Mammary epithelial cell (primary cell): ENCODE results near the gene DUSP22.

ENCODE experiments used
- EZH2 ChIP-seq: IDR thresholded peaks from 2 replicates; pipeline ENCODE4 v1.6.1; 2012; ENCODE audit warnings: low read length, inconsistent platforms, borderline replicate concordance
- TF ChIP-seq, protein P1 (sequence below), 2 donors: IDR thresholded peaks in 1 of 2; conservative IDR thresholded peaks in 1 of 2; 2 replicates each; pipeline ENCODE4 v1.5.1; 2011 to 2012; ENCODE audit warnings: inconsistent platforms in 2 of 2, low read length in 2 of 2, mild to moderate bottlenecking in 2 of 2, control low read depth in 1 of 2, low read depth in 1 of 2; ENCODE audit not compliant: insufficient read depth in 1 of 2; ENCODE audit errors: extremely low read depth in 1 of 2

DNA sequence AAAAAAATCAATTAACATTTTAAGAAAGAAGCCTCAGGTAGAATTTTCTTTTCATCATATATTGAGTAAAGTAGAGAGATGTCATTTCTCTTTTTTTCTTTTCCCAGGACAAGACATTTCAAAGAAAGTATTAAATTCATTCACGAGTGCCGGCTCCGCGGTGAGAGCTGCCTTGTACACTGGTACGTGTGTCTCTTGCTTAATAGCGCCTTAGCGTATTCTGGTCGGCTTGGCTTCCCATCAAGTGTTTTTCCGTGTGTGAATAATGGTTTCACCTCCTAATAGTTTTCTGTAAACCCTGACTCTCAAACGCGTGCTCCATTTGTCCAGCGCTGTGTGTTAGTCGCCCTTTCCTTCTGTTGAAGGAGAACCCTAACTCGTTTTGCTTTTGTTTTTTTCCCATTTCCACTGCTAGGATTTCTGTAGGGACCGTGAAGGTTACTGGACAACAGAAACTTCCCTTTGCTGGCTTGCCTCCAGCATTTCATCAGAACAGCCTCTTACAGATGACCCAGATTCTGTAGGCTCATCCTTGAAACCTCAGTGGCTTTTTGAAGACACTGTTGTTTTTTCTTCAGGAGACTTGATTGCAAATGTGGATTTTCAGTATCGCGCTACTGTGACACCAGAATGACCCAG lies 53.6 kb downstream of the DUSP22 start:
- TF ChIP-seq EZH2: no peak
- TF ChIP-seq, protein P1, sequence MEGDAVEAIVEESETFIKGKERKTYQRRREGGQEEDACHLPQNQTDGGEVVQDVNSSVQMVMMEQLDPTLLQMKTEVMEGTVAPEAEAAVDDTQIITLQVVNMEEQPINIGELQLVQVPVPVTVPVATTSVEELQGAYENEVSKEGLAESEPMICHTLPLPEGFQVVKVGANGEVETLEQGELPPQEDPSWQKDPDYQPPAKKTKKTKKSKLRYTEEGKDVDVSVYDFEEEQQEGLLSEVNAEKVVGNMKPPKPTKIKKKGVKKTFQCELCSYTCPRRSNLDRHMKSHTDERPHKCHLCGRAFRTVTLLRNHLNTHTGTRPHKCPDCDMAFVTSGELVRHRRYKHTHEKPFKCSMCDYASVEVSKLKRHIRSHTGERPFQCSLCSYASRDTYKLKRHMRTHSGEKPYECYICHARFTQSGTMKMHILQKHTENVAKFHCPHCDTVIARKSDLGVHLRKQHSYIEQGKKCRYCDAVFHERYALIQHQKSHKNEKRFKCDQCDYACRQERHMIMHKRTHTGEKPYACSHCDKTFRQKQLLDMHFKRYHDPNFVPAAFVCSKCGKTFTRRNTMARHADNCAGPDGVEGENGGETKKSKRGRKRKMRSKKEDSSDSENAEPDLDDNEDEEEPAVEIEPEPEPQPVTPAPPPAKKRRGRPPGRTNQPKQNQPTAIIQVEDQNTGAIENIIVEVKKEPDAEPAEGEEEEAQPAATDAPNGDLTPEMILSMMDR (conservative IDR thresholded peaks at IDR 0.05 in 1 of 2, IDR thresholded peaks at IDR 0.05 in 1 of 2; ENCODE audit: extremely low read depth in 1 of 2, insufficient read depth in 1 of 2, low read depth in 1 of 2, low read length in 2 of 2): no peak
